OCI-LY1 (cell line): ENCODE results near the gene TREML4.

Experiments
- CTCF ChIP-seq: fragments of 200-600 bp; sonication (generic), shearing (Covaris generic); IDR thresholded peaks from 2 replicates; pipeline ENCODE4 v1.5.1; 2017; ENCODE audit warnings: mild to moderate bottlenecking, antibody characterized with exemption, low read length, moderate library complexity, mixed read lengths
- EZH2 ChIP-seq: fragments of 200-600 bp; sonication (generic), shearing (Covaris generic); IDR thresholded peaks from 2 replicates; pipeline ENCODE4 v1.8.0; 2017; ENCODE audit warnings: borderline replicate concordance, mixed run types, mild to moderate bottlenecking, antibody characterized with exemption, low read length, moderate library complexity, mixed read lengths

GRCh38 chr6:41187924-41188886, 39.9 kb upstream of the TREML4 start:
- TF ChIP-seq CTCF: no peak
- TF ChIP-seq EZH2: no peak
